Calu3 (cell line): ENCODE measurements around the gene ACE. TPM values are rescaled to one million over a fixed set of nuclear protein-coding genes. Genes with fewer than 3 reads are reported as not detected.

Experiments
- BruUV-seq: library from RNA; stranded (reverse); fragments of 400-500 nt; replicated peaks from 2 replicates; lab custom pipeline; 2021; lab: Mats Ljungman, UMichigan
- CTCF ChIA-PET: fragments of 300-600 bp; sonication (Branson Sonifier 250); formaldehyde crosslinking; loops from one replicate; lab custom pipeline; 2022; ENCODE audit warnings: antibody characterized with exemption; lab: Charles Lee
- DNase-seq: peaks from one replicate; pipeline ENCODE4 v3.0.0; 2022
- H3K27ac Mint-ChIP-seq: one replicate; pipeline ENCODE4 v1.8.0; 2022; ENCODE audit warnings: mixed read lengths; ENCODE audit not compliant: unreplicated experiment
- H3K27me3 Mint-ChIP-seq: one replicate; pipeline ENCODE4 v1.8.0; 2022; ENCODE audit warnings: mixed read lengths; ENCODE audit not compliant: unreplicated experiment
- H3K36me3 Mint-ChIP-seq: one replicate; pipeline ENCODE4 v1.8.0; 2022; ENCODE audit warnings: mild to moderate bottlenecking, moderate library complexity, mixed read lengths; ENCODE audit not compliant: insufficient read depth, unreplicated experiment
- H3K4me1 Mint-ChIP-seq: one replicate; pipeline ENCODE4 v1.8.0; 2022; ENCODE audit warnings: mild to moderate bottlenecking, low read depth, mixed read lengths; ENCODE audit not compliant: unreplicated experiment
- H3K4me3 Mint-ChIP-seq: one replicate; pipeline ENCODE4 v1.8.0; 2022; ENCODE audit warnings: mild to moderate bottlenecking, low read depth, moderate library complexity, mixed read lengths; ENCODE audit not compliant: unreplicated experiment
- H3K9me3 Mint-ChIP-seq: one replicate; pipeline ENCODE4 v1.8.0; 2022; ENCODE audit warnings: low read depth, mixed read lengths; ENCODE audit not compliant: unreplicated experiment
- intact Hi-C: fragments of 100-400 bp; cut with micrococcal nuclease; formaldehyde crosslinking; loops from one replicate; pipeline ENCODE4 v1.10.0; 2022; ENCODE audit not compliant: unreplicated experiment
- total RNA-seq: library from RNA; stranded (reverse); gene quantifications from 2 replicates; pipeline ENCODE4 v1.2.3, GENCODE V29; 2022
- TF ChIP-seq, protein P1 (sequence below): fragments of 200-600 bp; IDR thresholded peaks from one replicate; pipeline ENCODE4 v1.8.0; 2022; ENCODE audit warnings: antibody characterized with exemption; ENCODE audit not compliant: unreplicated experiment

ACE gene
- total RNA-seq, 1 experiment from 2014 or later: 5.9 TPM

DNA sequence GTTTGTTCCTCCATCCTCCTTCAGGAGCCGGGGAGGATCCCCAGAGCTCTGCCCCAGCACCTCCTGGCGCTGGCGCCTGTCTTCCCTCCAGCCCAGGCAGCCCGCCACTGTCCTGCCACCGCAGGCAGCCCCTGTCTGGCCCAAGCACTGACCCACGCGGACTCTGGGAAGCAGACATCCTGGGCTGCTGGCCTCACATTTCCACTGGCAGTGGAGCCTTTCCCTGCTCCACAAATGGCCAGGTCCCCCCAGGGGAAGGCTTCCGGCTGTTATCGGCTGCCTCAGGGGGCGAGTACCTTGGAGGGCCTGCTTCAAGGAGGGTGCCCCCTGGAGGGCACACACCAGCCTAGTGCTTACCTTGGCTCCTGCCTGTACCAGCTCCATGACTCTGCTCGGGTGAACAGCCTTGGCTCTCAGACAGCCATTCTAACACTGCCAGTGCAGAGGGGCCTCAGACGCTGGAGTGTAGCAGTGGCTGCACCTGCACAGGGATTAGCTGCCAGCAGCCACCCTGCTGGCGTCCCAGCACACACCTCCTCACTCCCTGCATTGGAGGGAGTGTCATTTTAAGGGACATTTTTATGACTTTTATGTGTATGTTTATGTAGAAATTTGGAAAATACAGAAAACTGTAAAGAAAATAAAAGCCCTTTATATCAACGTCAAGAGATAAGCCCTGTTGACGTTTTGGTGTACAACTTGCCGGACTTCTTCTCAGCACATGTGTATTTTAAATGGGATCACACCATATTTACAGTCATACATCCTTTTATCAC lies 21.0 kb downstream of the ACE start:
- Mint-ChIP-seq H3K27ac (no peak overlapping the region), H3K4me3 (no peak overlapping the region), H3K9me3 (no peaks in the 10 kb centered on the region), H3K27me3 (peaks cover 27% of the 10 kb centered on the region), H3K4me1 (peaks cover 3% of the 10 kb centered on the region), H3K36me3 (no peaks in the 10 kb centered on the region)
- no peak for DNase-seq
- TF ChIP-seq, protein P1, sequence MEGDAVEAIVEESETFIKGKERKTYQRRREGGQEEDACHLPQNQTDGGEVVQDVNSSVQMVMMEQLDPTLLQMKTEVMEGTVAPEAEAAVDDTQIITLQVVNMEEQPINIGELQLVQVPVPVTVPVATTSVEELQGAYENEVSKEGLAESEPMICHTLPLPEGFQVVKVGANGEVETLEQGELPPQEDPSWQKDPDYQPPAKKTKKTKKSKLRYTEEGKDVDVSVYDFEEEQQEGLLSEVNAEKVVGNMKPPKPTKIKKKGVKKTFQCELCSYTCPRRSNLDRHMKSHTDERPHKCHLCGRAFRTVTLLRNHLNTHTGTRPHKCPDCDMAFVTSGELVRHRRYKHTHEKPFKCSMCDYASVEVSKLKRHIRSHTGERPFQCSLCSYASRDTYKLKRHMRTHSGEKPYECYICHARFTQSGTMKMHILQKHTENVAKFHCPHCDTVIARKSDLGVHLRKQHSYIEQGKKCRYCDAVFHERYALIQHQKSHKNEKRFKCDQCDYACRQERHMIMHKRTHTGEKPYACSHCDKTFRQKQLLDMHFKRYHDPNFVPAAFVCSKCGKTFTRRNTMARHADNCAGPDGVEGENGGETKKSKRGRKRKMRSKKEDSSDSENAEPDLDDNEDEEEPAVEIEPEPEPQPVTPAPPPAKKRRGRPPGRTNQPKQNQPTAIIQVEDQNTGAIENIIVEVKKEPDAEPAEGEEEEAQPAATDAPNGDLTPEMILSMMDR: no peak
- no TSS peak for BruUV-seq
- intact Hi-C loops: no loop called here
- CTCF ChIA-PET: no interaction called here

DNA sequence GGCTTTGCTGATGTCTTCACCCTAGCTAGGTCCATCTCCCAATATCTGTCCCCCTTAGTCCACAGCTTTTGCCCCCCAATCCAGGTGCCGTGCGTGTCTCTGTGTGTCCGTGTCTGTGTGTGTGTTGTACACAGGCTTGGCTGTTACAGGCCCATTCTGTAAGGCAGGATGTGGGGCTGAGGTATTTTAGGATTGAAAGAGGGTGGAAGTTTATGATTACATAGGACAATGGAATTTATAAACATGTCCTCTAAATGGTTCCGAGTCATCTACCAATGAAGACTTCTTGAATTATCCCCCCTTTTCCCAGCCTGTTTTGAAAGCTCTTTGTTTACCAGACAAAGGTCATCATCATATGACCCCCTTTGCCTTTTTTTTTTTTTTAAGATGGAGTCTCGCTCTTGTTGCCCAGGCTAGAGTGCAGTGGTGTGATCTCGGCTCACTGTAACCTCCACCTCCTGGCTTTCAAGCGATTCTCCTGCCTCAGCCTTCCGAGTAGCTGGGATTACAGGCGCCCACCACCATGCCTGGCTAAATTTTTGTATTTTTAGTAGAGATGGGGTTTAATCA lies 21.9 kb downstream of the ACE start:
- Mint-ChIP-seq H3K36me3 (no peaks in the 10 kb centered on the region), H3K4me3 (no peak overlapping the region), H3K9me3 (no peaks in the 10 kb centered on the region), H3K27ac (no peak overlapping the region), H3K4me1 (peaks cover 11% of the 10 kb centered on the region), H3K27me3 (peaks cover 36% of the 10 kb centered on the region)
- intact Hi-C loops: no loop called here
- TF ChIP-seq, protein P1: no peak
- CTCF ChIA-PET: no interaction called here
- DNase-seq: no peak
- no TSS peak for BruUV-seq

DNA sequence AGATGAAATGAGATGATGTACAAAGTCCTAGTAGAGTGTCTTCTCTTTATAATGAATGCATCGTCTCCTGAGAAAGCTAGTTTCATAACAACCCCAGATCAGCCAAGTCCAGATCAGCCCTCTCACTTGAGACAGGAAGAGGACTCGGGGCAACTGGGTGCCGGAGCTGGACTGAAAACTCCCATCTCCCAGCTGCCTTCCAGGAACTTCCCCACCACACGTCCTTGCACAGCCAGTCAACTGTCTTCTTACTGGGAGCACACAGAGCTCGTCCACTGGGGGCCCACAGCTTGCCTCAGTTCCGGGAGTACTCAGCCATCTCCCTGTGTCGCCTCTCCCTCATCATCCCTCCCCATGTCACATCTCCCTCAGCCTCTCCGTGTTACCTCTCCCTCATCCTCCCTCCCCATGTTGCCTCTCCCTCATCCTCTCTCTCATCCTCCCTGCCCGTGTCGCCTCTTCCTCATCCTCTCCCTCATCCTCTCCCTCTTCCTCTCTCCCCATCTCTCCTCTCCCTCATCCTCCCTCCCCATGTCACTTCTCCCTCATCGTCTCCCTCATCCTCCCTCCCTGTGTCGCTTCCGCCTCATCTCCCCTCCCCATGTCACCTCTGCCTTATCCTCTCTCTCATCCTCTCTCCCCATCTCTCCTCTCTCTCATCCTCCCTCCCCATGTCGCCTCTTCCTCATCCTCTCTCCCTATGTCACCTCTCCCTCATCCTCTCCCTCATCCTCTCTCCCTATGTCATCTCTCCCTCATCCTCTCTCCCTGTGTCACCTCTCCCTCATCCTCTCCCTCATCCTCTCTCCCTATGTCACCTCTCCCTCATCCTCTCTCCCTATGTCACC lies 23.9 kb downstream of the ACE start:
- H3K27me3 Mint-ChIP-seq: peaks cover 56% of the 10 kb centered on the region
- no peak for DNase-seq
- no peak overlapping the region for H3K27ac Mint-ChIP-seq
- no peaks in the 10 kb centered on the region for H3K36me3 Mint-ChIP-seq
- intact Hi-C loops: no loop called here
- no peak overlapping the region for H3K4me3 Mint-ChIP-seq
- no peaks in the 10 kb centered on the region for H3K9me3 Mint-ChIP-seq
- TF ChIP-seq, protein P1: no peak
- CTCF ChIA-PET: no interaction called here
- BruUV-seq: no TSS peak
- H3K4me1 Mint-ChIP-seq: peaks cover 12% of the 10 kb centered on the region

DNA sequence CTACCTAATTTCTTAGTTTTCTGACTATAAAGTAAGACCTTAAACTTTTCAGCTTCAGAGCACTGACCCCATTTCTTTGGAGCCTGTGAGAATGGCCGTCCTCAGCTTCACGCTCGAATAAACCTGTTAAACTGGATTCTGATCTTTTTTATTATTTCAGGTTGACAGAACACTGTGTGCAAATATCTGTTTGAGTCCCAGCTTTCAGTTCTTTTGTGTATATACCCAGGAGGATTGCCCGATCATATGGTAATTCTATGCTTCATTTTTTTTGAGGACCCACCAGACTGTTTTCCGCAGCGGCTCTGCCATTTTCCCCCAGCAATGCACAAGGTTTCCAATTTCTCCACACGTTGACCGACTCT lies 26.5 kb downstream of the ACE start:
- TF ChIP-seq, protein P1: no peak
- CTCF ChIA-PET: no interaction called here
- no peak overlapping the region for H3K4me3 Mint-ChIP-seq
- no peaks in the 10 kb centered on the region for H3K36me3 Mint-ChIP-seq
- H3K4me1 Mint-ChIP-seq: peaks cover 12% of the 10 kb centered on the region
- no peak overlapping the region for H3K27ac Mint-ChIP-seq
- H3K27me3 Mint-ChIP-seq: peaks cover 74% of the 10 kb centered on the region
- BruUV-seq: no TSS peak
- H3K9me3 Mint-ChIP-seq: no peaks in the 10 kb centered on the region
- intact Hi-C loops: no loop called here
- DNase-seq: no peak
